GM19240 (cell line): ENCODE data around the gene DIS3.
"Not testable (repeated sequence)": the region's sequence is repeated elsewhere in the genome, so short reads cannot be mapped to it uniquely, and the experiment has no call there.

Experiments
- DNase-seq: peaks from one replicate; pipeline ENCODE4 v3.0.0; 2011; ENCODE audit warnings: low spot score; ENCODE audit not compliant: insufficient read length

The DIS3 gene

GRCh38 chr13:72740015-72740414 is 41.7 kb downstream of the DIS3 start:
- DNase-seq, result no peak

DNA sequence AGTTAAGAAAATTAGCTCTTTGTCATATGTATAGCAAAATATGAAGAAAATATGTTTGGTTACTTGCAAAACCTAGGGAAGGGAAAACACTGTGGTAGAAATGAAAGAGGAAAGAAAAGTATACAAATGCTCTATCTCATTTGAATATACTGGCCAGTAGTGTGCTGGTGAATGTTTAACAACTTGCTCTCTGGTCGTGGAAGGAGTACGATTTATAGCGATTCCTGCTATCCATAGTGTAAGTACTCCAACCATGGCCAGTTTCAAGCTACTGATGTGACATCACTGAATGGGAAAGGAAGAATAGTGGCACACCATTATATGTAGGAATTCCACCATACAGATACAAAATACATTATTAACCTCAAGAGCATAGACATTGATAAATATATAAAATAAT is 44.7 kb downstream of the DIS3 start:
- no peak for DNase-seq

- DNase-seq, result no peak
These were observed 53.5 kb downstream of the DIS3 start for GRCh38 chr13:72728290-72728605.

GRCh38 chr13:72727417-72728289 is 54.0 kb downstream of the DIS3 start, which contains the start of the genes BORA and MZT1:
BORA (plus strand) TSS chr13:72727923; CDS start chr13:72728941, 1,018 bp downstream.
MZT1 (minus strand) TSS chr13:72727629; CDS start chr13:72727602, 27 bp downstream.
- peak; percentile 61 for DNase-seq

GRCh38 chr13:72726726-72727416 is 54.8 kb downstream of the DIS3 start:
- DNase-seq, result no peak

- DNase-seq, result not testable (repeated sequence)
These were observed 55.5 kb downstream of the DIS3 start for GRCh38 chr13:72726185-72726584.

- no peak for DNase-seq
These were observed 64.9 kb downstream of the DIS3 start for GRCh38 chr13:72716776-72717175.
